HG03025 (cell line): ENCODE results near the gene RGS8.

Experiments
- ATAC-seq: cut with Tn5 transposase; IDR thresholded peaks from one replicate; pipeline ENCODE4 v1.9.1; 2021; ENCODE audit warnings: mild to moderate bottlenecking, moderate library complexity; ENCODE audit not compliant: unreplicated experiment, low FRiP score

RGS8 gene

GRCh38 chr1:182684116-182684828 lies at the start of gene RGS8:
TSS of gene RGS8 (minus strand) at chr1:182684587. CDS start at chr1:182669649, 14,938 bp downstream.
- no peak for ATAC-seq

GRCh38 chr1:182731852-182732575 lies 47.6 kb upstream of the RGS8 start:
- ATAC-seq: no peak

- ATAC-seq: no peak
These were observed 42.5 kb upstream of the RGS8 start for GRCh38 chr1:182726912-182727311.

- ATAC-seq: no peak
These were observed 41.2 kb upstream of the RGS8 start for GRCh38 chr1:182725259-182726255.

- no peak for ATAC-seq
These were observed 39.8 kb upstream of the RGS8 start for GRCh38 chr1:182724215-182724614.

- no peak for ATAC-seq
These were observed 38.8 kb upstream of the RGS8 start for GRCh38 chr1:182723200-182723599.

GRCh38 chr1:182721525-182721924 lies 37.1 kb upstream of the RGS8 start:
- ATAC-seq: no peak

- no peak for ATAC-seq
These were observed 36.1 kb upstream of the RGS8 start for GRCh38 chr1:182720463-182720862.

GRCh38 chr1:182719553-182719952 lies 35.2 kb upstream of the RGS8 start:
- ATAC-seq: no peak

GRCh38 chr1:182718311-182718710 lies 33.9 kb upstream of the RGS8 start:
- ATAC-seq: no peak

- no peak for ATAC-seq
These were observed 32.6 kb upstream of the RGS8 start for GRCh38 chr1:182716740-182717720.

GRCh38 chr1:182715531-182715930 lies 31.1 kb upstream of the RGS8 start:
- no peak for ATAC-seq

- no peak for ATAC-seq
These were observed 30.2 kb upstream of the RGS8 start for GRCh38 chr1:182714546-182714945.

GRCh38 chr1:182713939-182714338 lies 29.6 kb upstream of the RGS8 start:
- ATAC-seq: no peak

GRCh38 chr1:182713492-182713891 lies 29.1 kb upstream of the RGS8 start:
- no peak for ATAC-seq

- ATAC-seq: no peak
These were observed 25.5 kb upstream of the RGS8 start for GRCh38 chr1:182709855-182710254.

- ATAC-seq: no peak
These were observed 24.9 kb upstream of the RGS8 start for GRCh38 chr1:182709225-182709764.

GRCh38 chr1:182707122-182707521 lies 22.7 kb upstream of the RGS8 start:
- ATAC-seq: no peak

GRCh38 chr1:182704677-182705076 lies 20.3 kb upstream of the RGS8 start:
- no peak for ATAC-seq
